DMS53 (cell line): ENCODE results near the gene ADAMTS12.
"Not testable (repeated sequence)": the region's sequence is repeated elsewhere in the genome, so short reads cannot be mapped to it uniquely, and the experiment has no call there.

Experiments used
- DNase-seq: peaks from one replicate; lab custom pipeline; 2025; lab: John Stamatoyannopoulos, UW

ADAMTS12 gene, protein sequence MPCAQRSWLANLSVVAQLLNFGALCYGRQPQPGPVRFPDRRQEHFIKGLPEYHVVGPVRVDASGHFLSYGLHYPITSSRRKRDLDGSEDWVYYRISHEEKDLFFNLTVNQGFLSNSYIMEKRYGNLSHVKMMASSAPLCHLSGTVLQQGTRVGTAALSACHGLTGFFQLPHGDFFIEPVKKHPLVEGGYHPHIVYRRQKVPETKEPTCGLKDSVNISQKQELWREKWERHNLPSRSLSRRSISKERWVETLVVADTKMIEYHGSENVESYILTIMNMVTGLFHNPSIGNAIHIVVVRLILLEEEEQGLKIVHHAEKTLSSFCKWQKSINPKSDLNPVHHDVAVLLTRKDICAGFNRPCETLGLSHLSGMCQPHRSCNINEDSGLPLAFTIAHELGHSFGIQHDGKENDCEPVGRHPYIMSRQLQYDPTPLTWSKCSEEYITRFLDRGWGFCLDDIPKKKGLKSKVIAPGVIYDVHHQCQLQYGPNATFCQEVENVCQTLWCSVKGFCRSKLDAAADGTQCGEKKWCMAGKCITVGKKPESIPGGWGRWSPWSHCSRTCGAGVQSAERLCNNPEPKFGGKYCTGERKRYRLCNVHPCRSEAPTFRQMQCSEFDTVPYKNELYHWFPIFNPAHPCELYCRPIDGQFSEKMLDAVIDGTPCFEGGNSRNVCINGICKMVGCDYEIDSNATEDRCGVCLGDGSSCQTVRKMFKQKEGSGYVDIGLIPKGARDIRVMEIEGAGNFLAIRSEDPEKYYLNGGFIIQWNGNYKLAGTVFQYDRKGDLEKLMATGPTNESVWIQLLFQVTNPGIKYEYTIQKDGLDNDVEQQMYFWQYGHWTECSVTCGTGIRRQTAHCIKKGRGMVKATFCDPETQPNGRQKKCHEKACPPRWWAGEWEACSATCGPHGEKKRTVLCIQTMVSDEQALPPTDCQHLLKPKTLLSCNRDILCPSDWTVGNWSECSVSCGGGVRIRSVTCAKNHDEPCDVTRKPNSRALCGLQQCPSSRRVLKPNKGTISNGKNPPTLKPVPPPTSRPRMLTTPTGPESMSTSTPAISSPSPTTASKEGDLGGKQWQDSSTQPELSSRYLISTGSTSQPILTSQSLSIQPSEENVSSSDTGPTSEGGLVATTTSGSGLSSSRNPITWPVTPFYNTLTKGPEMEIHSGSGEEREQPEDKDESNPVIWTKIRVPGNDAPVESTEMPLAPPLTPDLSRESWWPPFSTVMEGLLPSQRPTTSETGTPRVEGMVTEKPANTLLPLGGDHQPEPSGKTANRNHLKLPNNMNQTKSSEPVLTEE (N-terminal part only)

GRCh38 chr5:33891788-33892619, at the start of gene ADAMTS12:
Gene ADAMTS12, minus strand, starts transcription at chr5:33891990. Its CDS starts 134 bp downstream, at chr5:33891856.
- no peak for DNase-seq

GRCh38 chr5:33941090-33941489, 49.3 kb upstream of the ADAMTS12 start:
- DNase-seq = no peak

DNA sequence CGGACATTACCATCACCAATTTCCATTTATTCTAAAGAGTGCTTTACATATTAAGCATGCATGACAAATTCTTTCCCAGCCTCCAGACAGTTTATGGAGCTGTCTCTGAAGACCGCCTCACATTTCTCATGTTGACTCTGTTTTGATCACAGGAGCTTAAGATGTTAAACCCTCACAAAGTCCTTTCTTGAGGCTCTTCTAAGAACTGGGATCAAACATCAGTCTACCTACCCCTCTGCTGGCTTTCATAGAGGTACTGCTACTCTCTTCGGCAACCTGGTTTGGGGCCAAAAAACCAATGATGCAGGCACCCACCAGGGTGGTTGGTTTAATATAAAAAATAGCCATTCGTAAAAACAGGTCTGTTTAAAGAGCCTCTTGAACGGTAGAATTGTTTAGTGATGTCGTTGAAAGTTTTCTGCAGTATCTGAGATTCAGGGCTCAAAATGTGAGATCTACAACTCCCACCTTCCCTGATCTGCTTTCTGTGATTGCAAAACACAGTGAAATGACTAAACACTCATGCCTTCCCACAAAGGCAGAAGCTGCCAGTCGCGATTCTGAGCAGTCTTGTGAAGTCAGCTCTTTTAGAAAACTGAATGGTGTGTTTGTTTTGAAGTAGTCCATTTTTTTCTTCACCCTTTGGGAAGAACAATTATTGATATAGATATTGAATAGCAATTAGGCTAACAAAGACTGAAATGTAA, 47.9 kb upstream of the ADAMTS12 start:
- DNase-seq = no peak

GRCh38 chr5:33938881-33939280, 47.1 kb upstream of the ADAMTS12 start:
- DNase-seq = no peak

DNA sequence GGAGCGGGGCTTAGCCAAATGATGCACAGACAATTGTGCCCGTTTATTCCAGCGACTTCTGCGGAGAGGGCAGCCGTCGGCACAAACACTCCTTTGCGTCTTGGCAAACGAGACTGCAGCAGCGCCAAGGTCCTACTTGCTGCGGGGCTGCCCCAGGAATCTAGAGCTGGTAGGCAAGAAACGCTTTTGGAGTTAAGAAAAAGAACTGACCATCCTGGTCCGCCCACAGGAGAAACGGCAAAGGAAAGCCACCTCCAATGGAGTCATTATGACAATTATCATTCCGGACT, 46.7 kb upstream of the ADAMTS12 start:
- no peak for DNase-seq

DNA sequence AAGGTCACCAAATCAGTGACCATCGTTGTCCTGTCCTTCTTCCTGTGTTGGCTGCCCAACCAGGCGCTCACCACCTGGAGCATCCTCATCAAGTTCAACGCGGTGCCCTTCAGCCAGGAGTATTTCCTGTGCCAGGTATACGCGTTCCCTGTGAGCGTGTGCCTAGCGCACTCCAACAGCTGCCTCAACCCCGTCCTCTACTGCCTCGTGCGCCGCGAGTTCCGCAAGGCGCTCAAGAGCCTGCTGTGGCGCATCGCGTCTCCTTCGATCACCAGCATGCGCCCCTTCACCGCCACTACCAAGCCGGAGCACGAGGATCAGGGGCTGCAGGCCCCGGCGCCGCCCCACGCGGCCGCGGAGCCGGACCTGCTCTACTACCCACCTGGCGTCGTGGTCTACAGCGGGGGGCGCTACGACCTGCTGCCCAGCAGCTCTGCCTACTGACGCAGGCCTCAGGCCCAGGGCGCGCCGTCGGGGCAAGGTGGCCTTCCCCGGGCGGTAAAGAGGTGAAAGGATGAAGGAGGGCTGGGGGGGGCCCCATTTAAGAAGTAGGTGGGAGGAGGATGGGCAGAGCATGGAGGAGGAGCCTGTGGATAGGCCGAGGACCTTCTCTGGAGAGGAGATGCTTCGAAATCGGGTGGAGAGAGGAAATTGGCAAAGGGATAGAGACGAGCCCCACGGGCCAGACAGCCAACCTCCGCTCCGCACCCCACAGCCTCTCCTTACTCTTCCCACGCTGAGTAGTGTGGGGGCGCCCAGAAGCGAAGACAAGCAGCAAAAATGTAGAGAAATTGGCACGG, 46.1 kb upstream of the ADAMTS12 start:
- DNase-seq = no peak

DNA sequence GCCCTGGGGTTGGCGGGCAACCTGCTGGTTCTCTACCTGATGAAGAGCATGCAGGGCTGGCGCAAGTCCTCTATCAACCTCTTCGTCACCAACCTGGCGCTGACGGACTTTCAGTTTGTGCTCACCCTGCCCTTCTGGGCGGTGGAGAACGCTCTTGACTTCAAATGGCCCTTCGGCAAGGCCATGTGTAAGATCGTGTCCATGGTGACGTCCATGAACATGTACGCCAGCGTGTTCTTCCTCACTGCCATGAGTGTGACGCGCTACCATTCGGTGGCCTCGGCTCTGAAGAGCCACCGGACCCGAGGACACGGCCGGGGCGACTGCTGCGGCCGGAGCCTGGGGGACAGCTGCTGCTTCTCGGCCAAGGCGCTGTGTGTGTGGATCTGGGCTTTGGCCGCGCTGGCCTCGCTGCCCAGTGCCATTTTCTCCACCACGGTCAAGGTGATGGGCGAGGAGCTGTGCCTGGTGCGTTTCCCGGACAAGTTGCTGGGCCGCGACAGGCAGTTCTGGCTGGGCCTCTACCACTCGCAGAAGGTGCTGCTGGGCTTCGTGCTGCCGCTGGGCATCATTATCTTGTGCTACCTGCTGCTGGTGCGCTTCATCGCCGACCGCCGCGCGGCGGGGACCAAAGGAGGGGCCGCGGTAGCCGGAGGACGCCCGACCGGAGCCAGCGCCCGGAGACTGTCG, 45.4 kb upstream of the ADAMTS12 start:
- DNase-seq = no peak

DNA sequence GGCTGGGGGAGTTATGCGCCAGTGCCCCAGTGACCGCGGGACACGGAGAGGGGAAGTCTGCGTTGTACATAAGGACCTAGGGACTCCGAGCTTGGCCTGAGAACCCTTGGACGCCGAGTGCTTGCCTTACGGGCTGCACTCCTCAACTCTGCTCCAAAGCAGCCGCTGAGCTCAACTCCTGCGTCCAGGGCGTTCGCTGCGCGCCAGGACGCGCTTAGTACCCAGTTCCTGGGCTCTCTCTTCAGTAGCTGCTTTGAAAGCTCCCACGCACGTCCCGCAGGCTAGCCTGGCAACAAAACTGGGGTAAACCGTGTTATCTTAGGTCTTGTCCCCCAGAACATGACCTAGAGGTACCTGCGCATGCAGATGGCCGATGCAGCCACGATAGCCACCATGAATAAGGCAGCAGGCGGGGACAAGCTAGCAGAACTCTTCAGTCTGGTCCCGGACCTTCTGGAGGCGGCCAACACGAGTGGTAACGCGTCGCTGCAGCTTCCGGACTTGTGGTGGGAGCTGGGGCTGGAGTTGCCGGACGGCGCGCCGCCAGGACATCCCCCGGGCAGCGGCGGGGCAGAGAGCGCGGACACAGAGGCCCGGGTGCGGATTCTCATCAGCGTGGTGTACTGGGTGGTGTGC, 44.7 kb upstream of the ADAMTS12 start, which contains the start of gene RXFP3:
Gene RXFP3, plus strand, starts transcription at position 6 of the 636 bp plus-strand sequence. Its CDS starts 355 bp downstream, at position 361.
- no peak for DNase-seq

DNA sequence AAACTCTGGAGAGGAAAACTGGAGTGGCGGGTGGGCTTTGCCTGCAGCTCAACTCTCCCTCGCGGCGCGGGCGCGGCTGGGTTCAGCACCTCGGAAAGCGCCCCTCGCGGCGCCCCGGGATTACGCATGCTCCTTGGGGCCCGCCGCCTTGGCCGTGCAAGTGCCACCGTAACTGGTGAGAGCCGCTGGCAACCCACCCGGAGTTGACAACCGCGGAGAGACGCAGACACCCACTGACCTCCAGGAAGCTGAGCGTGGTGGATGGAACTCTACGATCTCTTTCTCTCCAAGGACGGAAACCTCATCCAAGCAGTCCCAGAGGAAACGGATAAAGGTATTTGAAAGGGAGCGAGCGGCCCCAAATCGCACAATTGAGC, 44.2 kb upstream of the ADAMTS12 start:
- peak; percentile 15 for DNase-seq

DNA sequence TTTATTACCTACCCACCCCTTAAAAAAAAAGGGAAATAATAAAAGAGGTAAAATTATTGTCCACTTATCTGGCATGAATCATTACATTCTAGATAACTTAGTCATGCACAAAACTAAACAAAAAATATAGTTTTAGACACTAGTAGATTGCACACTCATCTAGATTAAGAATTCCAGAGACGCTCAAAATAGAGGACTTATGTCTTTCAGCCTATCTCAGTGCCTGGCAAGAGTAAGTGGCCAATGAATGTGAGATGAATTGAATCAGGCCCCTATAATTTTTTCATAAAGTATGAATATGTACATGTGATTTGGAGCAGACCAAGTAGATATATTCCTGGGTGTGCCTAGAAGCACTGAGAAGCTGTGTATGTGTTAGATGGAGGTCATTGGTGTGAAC, 42.4 kb upstream of the ADAMTS12 start:
- DNase-seq = no peak

DNA sequence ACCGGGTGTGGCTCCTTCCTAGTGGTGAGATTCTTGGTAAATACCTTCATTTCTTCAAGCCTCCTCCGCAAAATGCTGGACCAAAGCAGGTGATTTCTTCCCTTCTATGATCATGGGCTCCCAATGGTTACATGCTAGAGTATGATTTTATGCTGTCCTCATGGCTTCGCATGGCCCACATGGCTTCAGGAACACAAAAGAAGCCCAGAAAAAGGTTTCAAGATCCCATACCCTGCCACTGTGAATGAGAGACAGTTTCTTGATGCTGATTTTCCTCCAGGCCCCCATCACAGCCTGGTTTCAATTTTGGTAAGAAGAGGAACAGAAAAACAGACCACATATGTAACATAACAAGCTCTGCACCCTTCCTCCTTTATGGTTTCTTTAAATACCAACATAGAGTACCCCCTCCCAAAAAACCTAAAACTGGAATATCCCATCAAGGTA, 42.0 kb upstream of the ADAMTS12 start:
- no peak for DNase-seq

DNA sequence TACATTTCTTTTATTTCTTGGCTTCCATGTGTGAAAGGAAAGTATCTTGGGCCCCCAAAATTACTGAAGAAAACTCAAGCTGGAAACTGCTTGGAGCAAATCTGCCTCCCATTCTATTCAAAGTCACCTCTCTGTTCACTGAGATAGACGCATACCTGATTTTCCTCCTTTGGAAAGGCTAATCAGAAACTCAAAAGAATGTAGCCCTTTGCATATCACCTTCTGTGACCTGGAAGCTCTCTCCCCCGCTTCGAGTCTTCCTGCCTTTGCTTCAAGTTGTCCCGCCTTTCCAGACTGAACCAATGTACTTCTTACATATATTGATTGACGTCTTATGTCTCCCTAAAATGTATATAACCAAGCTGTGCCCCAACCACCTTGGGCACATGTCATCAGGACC, 39.3 kb upstream of the ADAMTS12 start:
- DNase-seq = no peak

- no peak for DNase-seq
Measured at GRCh38 chr5:33929925-33930690, 38.3 kb upstream of the ADAMTS12 start.

DNA sequence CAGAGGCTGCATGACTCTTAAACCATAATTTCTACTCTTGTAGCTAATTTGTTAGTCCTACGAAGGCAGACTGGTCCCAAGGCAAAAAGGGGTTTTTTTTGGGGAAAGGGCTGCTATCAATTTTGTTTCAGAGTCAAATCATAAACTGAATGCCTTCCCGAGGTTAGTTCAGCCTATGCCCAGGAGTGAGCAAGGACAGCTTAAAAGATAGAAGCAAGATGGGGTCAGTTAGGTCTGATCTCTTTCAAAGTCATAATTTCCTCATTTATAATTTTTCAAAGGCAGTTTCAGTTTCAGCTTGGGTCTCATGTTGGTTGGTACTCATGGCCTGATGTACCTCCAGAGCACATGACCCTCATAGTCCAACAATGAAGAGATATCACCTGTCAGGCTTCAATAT, 36.5 kb upstream of the ADAMTS12 start:
- no peak for DNase-seq

DNA sequence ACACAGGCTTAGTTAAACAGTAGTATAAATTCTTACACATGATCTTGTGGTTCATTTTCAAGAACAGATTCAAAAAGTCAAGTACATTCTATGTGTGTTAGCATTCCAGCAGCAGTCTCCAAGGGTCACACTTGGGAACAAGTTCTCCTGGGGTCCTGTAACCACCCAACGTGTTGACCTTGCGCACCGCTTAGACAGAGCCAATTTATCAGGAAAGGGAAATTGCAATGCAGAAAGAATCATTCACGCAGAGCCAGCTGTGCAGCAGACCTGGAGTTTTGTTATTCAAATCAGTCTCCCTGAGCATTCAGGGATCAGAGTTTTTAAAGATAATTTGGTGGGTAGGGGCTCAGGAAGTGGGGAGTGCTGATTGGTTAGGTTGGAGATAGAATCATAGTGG, 35.9 kb upstream of the ADAMTS12 start:
- no peak for DNase-seq

- DNase-seq = no peak
Measured at GRCh38 chr5:33925278-33925677, 33.5 kb upstream of the ADAMTS12 start.

DNA sequence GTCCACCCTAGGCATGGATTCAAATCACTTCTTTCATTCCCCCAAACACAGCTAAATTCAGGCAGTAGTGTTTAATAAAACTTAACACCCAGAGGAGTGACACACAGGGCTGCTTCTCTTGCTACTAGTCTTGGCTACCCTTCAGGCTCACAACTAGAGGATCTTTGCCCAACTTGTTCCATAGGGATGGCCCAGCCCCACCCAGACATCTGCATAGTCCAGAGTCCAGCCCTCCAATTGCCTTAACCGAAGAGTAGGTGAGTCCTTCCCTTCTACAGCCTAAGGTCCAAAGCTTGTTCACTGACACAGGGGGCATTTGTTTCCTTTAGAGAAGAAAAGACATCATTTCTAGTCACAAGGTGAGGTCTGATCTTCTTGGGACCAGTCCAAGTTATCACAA, 29.2 kb upstream of the ADAMTS12 start:
- DNase-seq = no peak

DNA sequence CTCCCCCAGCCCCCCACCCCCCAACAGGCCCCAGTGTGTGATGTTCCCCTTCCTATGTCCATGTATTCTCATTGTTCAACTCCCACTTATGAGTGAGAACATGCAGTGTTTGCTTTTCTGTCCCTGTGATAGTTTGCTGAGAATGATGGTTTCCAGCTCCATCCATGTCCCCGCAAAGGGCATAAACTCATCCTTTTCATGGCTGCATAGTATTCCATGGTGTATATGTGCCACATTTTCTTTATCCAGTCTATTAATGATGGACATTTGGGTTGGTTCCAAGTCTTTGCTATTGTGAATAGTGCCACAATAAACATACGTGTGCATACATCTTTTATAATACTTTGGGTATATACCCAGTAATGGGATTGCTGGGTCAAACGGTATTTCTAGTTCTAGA, 23.1 kb upstream of the ADAMTS12 start:
- DNase-seq = not testable (repeated sequence)
